GM23338 (cell line): ENCODE results near the gene LRFN4. TPM values are rescaled to one million over a fixed set of nuclear protein-coding genes. Genes with fewer than 3 reads are reported as not detected.
A peak's percentile ranks its signal among the peaks of the same experiment; 100 is the strongest.

Source experiments
- ATAC-seq: fragments of 200-7000 bp; cut with Tn5 transposase; 3 replicates; pipeline ENCODE4 v1.9.1; 2020
- DNase-seq: peaks from one replicate; pipeline ENCODE4 v3.0.0-alpha.2; 2015; ENCODE audit warnings: low spot score
- H2AFZ ChIP-seq: fragments of 200-600 bp; sonication (generic); 2 replicates; pipeline ENCODE4 v1.8.0; 2016; ENCODE audit warnings: antibody characterized with exemption, mild to moderate bottlenecking, moderate library complexity
- H3F3A ChIP-seq: fragments of 200-600 bp; sonication (generic); replicated peaks from 2 replicates; pipeline ENCODE4 v1.8.0; 2017; ENCODE audit warnings: antibody characterized with exemption, mixed run types, low read depth
- H3K27ac ChIP-seq: fragments of 200-600 bp; sonication (generic); 2 replicates; pipeline ENCODE4 v1.6.1; 2016; ENCODE audit warnings: low read depth
- H3K27me3 ChIP-seq: fragments of 200-600 bp; sonication (generic); 2 replicates; pipeline ENCODE4 v1.8.0; 2016; ENCODE audit warnings: mild to moderate bottlenecking, mixed run types, moderate library complexity; ENCODE audit not compliant: insufficient read depth
- H3K36me3 ChIP-seq: fragments of 200-600 bp; sonication (generic); 2 replicates; pipeline ENCODE4 v1.8.0; 2016; ENCODE audit warnings: mild to moderate bottlenecking; ENCODE audit not compliant: insufficient read depth
- H3K4me1 ChIP-seq: fragments of 200-600 bp; sonication (generic); 2 replicates; pipeline ENCODE4 v1.8.0; 2016; ENCODE audit warnings: mild to moderate bottlenecking, moderate library complexity; ENCODE audit not compliant: insufficient read depth
- H3K4me2 ChIP-seq: fragments of 200-600 bp; sonication (generic); 2 replicates; pipeline ENCODE4 v1.7.1; 2017; ENCODE audit warnings: mixed run types
- H3K4me3 ChIP-seq: fragments of 200-600 bp; sonication (generic); 2 replicates; pipeline ENCODE4 v1.6.1; 2016; ENCODE audit warnings: mixed run types
- H3K79me2 ChIP-seq: fragments of 200-600 bp; sonication (generic); replicated peaks from 2 replicates; pipeline ENCODE4 v1.8.0; 2017; ENCODE audit warnings: mild to moderate bottlenecking; ENCODE audit not compliant: insufficient read depth
- H3K9me2 ChIP-seq: fragments of 200-600 bp; sonication (generic); 2 replicates; pipeline ENCODE4 v1.8.0; 2017; ENCODE audit not compliant: insufficient read depth
- H4K20me1 ChIP-seq: fragments of 200-600 bp; sonication (generic); replicated peaks from 2 replicates; pipeline ENCODE4 v1.8.0; 2017; ENCODE audit warnings: mild to moderate bottlenecking; ENCODE audit not compliant: insufficient read depth
- H3K27ac Mint-ChIP-seq: 2 replicates; pipeline ENCODE4 v1.8.0; 2020; ENCODE audit warnings: inconsistent platforms, mild to moderate bottlenecking, moderate library complexity, mixed read lengths
- H3K27me3 Mint-ChIP-seq: 3 replicates; pipeline ENCODE4 v1.8.0; 2022; ENCODE audit warnings: low read depth, mild to moderate bottlenecking, moderate library complexity, mixed read lengths, inconsistent platforms; ENCODE audit not compliant: insufficient read depth, poor library complexity
- H3K36me3 Mint-ChIP-seq: 3 replicates; pipeline ENCODE4 v1.8.0; 2021; ENCODE audit warnings: low read depth, mild to moderate bottlenecking, inconsistent platforms, moderate library complexity, mixed read lengths
- H3K4me1 Mint-ChIP-seq: 3 replicates; pipeline ENCODE4 v1.8.0; 2020; ENCODE audit warnings: mild to moderate bottlenecking, inconsistent platforms, mixed read lengths
- H3K4me3 Mint-ChIP-seq: 3 replicates; pipeline ENCODE4 v1.8.0; 2021; ENCODE audit warnings: moderate library complexity, mild to moderate bottlenecking, inconsistent platforms, mixed read lengths
- H3K9me3 Mint-ChIP-seq: 3 replicates; pipeline ENCODE4 v1.8.0; 2020; ENCODE audit warnings: moderate library complexity, mild to moderate bottlenecking, inconsistent platforms, mixed read lengths
- CREB1 ChIP-seq: fragments of 250-450 bp; sonication (Bioruptor Pico); IDR thresholded peaks from 2 replicates; pipeline ENCODE4 v1.5.0; 2020; ENCODE audit warnings: low read depth, mild to moderate bottlenecking, moderate library complexity
- EZH2 ChIP-seq: fragments of 200-600 bp; sonication (generic); IDR thresholded peaks from one replicate; pipeline ENCODE4 v1.8.0; 2017; ENCODE audit warnings: antibody characterized with exemption, mild to moderate bottlenecking, low read depth; ENCODE audit not compliant: unreplicated experiment
- EZH2phosphoT487 ChIP-seq: fragments of 200-600 bp; sonication (generic); IDR thresholded peaks from one replicate; pipeline ENCODE4 v1.8.1; 2018; ENCODE audit warnings: antibody characterized with exemption; ENCODE audit not compliant: unreplicated experiment
- JUNB ChIP-seq: IDR thresholded peaks from one replicate; pipeline ENCODE4 v1.6.1; 2016; ENCODE audit warnings: antibody characterized with exemption; ENCODE audit not compliant: unreplicated experiment
- NANOG ChIP-seq: IDR thresholded peaks from 2 replicates; pipeline ENCODE4 v1.6.1; 2016; ENCODE audit warnings: antibody characterized with exemption, borderline replicate concordance
- STAT1 ChIP-seq: IDR thresholded peaks from one replicate; pipeline ENCODE4 v1.6.1; 2016; ENCODE audit warnings: antibody characterized with exemption; ENCODE audit not compliant: unreplicated experiment
- ZNF331 ChIP-seq: fragments of 250-450 bp; sonication (Bioruptor Pico); IDR thresholded peaks from 2 replicates; pipeline ENCODE4 v1.5.0; 2020; ENCODE audit warnings: low read depth, mild to moderate bottlenecking, moderate library complexity
- polyA plus RNA-seq: library from polyadenylated mRNA; unstranded; fragments of >200 nt; fragmentation: Nextera tagmentation; extraction: Ambion mirVana; gene quantifications from 2 replicates; pipeline ENCODE4 v1.2.1, GENCODE V29; 2016
- total RNA-seq: library from RNA; depleted of rRNA; stranded (reverse); fragments of >200 nt; shearing (Covaris generic); gene quantifications from 2 replicates; pipeline ENCODE4 v1.2.3, GENCODE V29; 2014
- TF ChIP-seq, protein P1 (sequence below): IDR thresholded peaks from 2 replicates; pipeline ENCODE4 v1.6.1; 2016; ENCODE audit warnings: antibody characterized with exemption
- TF ChIP-seq, protein P2 (sequence below): IDR thresholded peaks from one replicate; pipeline ENCODE4 v1.6.1; 2018; ENCODE audit warnings: antibody characterized with exemption; ENCODE audit not compliant: unreplicated experiment
- TF ChIP-seq, protein P3 (sequence below): fragments of 250-450 bp; sonication (Bioruptor Pico); IDR thresholded peaks from 2 replicates; pipeline ENCODE4 v1.5.0; 2020; ENCODE audit warnings: mild to moderate bottlenecking, moderate library complexity
- TF ChIP-seq, protein P4 (sequence below), 2 experiments: fragments of 200-600 bp in 1 of 2; sonication (generic) in 1 of 2; conservative IDR thresholded peaks; 2 replicates each; pipeline versions ENCODE4 v1.5.1 to v1.6.1; 2016 to 2017; ENCODE audit warnings: antibody characterized with exemption in 2 of 2, low read depth in 2 of 2, mild to moderate bottlenecking in 2 of 2, moderate library complexity in 1 of 2

The LRFN4 gene
- total and polyA plus RNA-seq, 2 experiments from 2014 or later, result 9.8 to 63.5 TPM

- Mint-ChIP-seq H3K4me3 (no peak overlapping the region), H3K4me1 (peaks cover 44% of the 10 kb centered on the region), H3K27me3 (peaks cover 7% of the 10 kb centered on the region), H3K27ac (peak overlapping the region; percentile 58; the same call in 1 of the 2 replicates), H3K9me3 (no peaks in the 10 kb centered on the region), H3K36me3 (no peaks in the 10 kb centered on the region; the same call in 2 of the 3 replicates)
- Histone ChIP-seq H3K27ac (no peak overlapping the region), H3F3A (no peaks in the 10 kb centered on the region), H3K27me3 (no peaks in the 10 kb centered on the region), H3K4me2 (no peak overlapping the region), H3K4me1 (peaks cover 10% of the 10 kb centered on the region; the same call in 1 of the 2 replicates), H3K4me3 (no peak overlapping the region), H3K36me3 (no peaks in the 10 kb centered on the region), H2AFZ (no peak overlapping the region), H4K20me1 (no peaks in the 10 kb centered on the region), H3K9me2 (no peaks in the 10 kb centered on the region), H3K79me2 (no peaks in the 10 kb centered on the region)
- ATAC-seq (no peak), DNase-seq (no peak)
- TF ChIP-seq ZNF331, result no peak
- TF ChIP-seq EZH2phosphoT487, result no peak
- TF ChIP-seq, protein P1, sequence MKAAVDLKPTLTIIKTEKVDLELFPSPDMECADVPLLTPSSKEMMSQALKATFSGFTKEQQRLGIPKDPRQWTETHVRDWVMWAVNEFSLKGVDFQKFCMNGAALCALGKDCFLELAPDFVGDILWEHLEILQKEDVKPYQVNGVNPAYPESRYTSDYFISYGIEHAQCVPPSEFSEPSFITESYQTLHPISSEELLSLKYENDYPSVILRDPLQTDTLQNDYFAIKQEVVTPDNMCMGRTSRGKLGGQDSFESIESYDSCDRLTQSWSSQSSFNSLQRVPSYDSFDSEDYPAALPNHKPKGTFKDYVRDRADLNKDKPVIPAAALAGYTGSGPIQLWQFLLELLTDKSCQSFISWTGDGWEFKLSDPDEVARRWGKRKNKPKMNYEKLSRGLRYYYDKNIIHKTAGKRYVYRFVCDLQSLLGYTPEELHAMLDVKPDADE, result no peak
- TF ChIP-seq, protein P2, sequence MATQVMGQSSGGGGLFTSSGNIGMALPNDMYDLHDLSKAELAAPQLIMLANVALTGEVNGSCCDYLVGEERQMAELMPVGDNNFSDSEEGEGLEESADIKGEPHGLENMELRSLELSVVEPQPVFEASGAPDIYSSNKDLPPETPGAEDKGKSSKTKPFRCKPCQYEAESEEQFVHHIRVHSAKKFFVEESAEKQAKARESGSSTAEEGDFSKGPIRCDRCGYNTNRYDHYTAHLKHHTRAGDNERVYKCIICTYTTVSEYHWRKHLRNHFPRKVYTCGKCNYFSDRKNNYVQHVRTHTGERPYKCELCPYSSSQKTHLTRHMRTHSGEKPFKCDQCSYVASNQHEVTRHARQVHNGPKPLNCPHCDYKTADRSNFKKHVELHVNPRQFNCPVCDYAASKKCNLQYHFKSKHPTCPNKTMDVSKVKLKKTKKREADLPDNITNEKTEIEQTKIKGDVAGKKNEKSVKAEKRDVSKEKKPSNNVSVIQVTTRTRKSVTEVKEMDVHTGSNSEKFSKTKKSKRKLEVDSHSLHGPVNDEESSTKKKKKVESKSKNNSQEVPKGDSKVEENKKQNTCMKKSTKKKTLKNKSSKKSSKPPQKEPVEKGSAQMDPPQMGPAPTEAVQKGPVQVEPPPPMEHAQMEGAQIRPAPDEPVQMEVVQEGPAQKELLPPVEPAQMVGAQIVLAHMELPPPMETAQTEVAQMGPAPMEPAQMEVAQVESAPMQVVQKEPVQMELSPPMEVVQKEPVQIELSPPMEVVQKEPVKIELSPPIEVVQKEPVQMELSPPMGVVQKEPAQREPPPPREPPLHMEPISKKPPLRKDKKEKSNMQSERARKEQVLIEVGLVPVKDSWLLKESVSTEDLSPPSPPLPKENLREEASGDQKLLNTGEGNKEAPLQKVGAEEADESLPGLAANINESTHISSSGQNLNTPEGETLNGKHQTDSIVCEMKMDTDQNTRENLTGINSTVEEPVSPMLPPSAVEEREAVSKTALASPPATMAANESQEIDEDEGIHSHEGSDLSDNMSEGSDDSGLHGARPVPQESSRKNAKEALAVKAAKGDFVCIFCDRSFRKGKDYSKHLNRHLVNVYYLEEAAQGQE, result no peak
- TF ChIP-seq CREB1 (CRISPR knock-in tag), result no peak
- TF ChIP-seq STAT1, result no peak
- TF ChIP-seq, protein P3, sequence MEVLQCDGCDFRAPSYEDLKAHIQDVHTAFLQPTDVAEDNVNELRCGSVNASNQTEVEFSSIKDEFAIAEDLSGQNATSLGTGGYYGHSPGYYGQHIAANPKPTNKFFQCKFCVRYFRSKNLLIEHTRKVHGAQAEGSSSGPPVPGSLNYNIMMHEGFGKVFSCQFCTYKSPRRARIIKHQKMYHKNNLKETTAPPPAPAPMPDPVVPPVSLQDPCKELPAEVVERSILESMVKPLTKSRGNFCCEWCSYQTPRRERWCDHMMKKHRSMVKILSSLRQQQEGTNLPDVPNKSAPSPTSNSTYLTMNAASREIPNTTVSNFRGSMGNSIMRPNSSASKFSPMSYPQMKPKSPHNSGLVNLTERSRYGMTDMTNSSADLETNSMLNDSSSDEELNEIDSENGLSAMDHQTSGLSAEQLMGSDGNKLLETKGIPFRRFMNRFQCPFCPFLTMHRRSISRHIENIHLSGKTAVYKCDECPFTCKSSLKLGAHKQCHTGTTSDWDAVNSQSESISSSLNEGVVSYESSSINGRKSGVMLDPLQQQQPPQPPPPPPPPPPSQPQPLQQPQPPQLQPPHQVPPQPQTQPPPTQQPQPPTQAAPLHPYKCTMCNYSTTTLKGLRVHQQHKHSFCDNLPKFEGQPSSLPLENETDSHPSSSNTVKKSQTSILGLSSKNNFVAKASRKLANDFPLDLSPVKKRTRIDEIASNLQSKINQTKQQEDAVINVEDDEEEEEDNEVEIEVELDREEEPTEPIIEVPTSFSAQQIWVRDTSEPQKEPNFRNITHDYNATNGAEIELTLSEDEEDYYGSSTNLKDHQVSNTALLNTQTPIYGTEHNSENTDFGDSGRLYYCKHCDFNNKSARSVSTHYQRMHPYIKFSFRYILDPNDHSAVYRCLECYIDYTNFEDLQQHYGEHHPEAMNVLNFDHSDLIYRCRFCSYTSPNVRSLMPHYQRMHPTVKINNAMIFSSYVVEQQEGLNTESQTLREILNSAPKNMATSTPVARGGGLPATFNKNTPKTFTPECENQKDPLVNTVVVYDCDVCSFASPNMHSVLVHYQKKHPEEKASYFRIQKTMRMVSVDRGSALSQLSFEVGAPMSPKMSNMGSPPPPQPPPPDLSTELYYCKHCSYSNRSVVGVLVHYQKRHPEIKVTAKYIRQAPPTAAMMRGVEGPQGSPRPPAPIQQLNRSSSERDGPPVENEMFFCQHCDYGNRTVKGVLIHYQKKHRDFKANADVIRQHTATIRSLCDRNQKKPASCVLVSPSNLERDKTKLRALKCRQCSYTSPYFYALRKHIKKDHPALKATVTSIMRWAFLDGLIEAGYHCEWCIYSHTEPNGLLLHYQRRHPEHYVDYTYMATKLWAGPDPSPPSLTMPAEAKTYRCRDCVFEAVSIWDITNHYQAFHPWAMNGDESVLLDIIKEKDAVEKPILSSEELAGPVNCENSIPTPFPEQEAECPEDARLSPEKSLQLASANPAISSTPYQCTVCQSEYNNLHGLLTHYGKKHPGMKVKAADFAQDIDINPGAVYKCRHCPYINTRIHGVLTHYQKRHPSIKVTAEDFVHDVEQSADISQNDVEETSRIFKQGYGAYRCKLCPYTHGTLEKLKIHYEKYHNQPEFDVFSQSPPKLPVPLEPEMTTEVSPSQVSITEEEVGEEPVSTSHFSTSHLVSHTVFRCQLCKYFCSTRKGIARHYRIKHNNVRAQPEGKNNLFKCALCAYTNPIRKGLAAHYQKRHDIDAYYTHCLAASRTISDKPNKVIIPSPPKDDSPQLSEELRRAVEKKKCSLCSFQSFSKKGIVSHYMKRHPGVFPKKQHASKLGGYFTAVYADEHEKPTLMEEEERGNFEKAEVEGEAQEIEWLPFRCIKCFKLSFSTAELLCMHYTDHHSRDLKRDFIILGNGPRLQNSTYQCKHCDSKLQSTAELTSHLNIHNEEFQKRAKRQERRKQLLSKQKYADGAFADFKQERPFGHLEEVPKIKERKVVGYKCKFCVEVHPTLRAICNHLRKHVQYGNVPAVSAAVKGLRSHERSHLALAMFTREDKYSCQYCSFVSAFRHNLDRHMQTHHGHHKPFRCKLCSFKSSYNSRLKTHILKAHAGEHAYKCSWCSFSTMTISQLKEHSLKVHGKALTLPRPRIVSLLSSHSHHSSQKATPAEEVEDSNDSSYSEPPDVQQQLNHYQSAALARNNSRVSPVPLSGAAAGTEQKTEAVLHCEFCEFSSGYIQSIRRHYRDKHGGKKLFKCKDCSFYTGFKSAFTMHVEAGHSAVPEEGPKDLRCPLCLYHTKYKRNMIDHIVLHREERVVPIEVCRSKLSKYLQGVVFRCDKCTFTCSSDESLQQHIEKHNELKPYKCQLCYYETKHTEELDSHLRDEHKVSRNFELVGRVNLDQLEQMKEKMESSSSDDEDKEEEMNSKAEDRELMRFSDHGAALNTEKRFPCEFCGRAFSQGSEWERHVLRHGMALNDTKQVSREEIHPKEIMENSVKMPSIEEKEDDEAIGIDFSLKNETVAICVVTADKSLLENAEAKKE (CRISPR knock-in tag), result no peak
- no peak for TF ChIP-seq NANOG
- TF ChIP-seq EZH2, result no peak
- TF ChIP-seq, protein P4, sequence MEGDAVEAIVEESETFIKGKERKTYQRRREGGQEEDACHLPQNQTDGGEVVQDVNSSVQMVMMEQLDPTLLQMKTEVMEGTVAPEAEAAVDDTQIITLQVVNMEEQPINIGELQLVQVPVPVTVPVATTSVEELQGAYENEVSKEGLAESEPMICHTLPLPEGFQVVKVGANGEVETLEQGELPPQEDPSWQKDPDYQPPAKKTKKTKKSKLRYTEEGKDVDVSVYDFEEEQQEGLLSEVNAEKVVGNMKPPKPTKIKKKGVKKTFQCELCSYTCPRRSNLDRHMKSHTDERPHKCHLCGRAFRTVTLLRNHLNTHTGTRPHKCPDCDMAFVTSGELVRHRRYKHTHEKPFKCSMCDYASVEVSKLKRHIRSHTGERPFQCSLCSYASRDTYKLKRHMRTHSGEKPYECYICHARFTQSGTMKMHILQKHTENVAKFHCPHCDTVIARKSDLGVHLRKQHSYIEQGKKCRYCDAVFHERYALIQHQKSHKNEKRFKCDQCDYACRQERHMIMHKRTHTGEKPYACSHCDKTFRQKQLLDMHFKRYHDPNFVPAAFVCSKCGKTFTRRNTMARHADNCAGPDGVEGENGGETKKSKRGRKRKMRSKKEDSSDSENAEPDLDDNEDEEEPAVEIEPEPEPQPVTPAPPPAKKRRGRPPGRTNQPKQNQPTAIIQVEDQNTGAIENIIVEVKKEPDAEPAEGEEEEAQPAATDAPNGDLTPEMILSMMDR (conservative IDR thresholded peaks at IDR 0.05; ENCODE audit: low read depth in 2 of 2), result no peak
- no peak for TF ChIP-seq JUNB
Measured at GRCh38 chr11:66885469-66885868, 28.6 kb downstream of the LRFN4 start.
